SJCRH30 (cell line): ENCODE results near the gene ARL15. TPM values are rescaled to one million over a fixed set of nuclear protein-coding genes. Genes with fewer than 3 reads are reported as not detected.
A peak's percentile ranks its signal among the peaks of the same experiment; 100 is the strongest.
"Not testable (repeated sequence)": the region's sequence is repeated elsewhere in the genome, so short reads cannot be mapped to it uniquely, and the experiment has no call there.

Source experiments
- DNase-seq, 2 experiments: peaks; one replicate each; pipeline ENCODE4 v3.0.0-alpha.2; 2015 to 2020
- H3K27ac ChIP-seq: fragments of 250-450 bp; sonication (Bioruptor Pico); 2 replicates; pipeline ENCODE4 v1.5.1; 2020; ENCODE audit warnings: mild to moderate bottlenecking, moderate library complexity
- H3K27me3 ChIP-seq: fragments of 250-450 bp; sonication (Bioruptor Pico); 2 replicates; pipeline ENCODE4 v1.5.1; 2020; ENCODE audit warnings: mild to moderate bottlenecking, moderate library complexity
- H3K36me3 ChIP-seq: fragments of 250-450 bp; sonication (Bioruptor Pico); 2 replicates; pipeline ENCODE4 v1.5.1; 2020; ENCODE audit warnings: mild to moderate bottlenecking, moderate library complexity
- H3K4me1 ChIP-seq: fragments of 250-450 bp; sonication (Bioruptor Pico); 2 replicates; pipeline ENCODE4 v1.5.1; 2020; ENCODE audit warnings: mild to moderate bottlenecking, moderate library complexity
- H3K4me3 ChIP-seq: fragments of 250-450 bp; sonication (Bioruptor Pico); 2 replicates; pipeline ENCODE4 v1.5.1; 2020; ENCODE audit warnings: mild to moderate bottlenecking, moderate library complexity
- H3K9me3 ChIP-seq: fragments of 250-450 bp; sonication (Bioruptor Pico); replicated peaks from 2 replicates; pipeline ENCODE4 v1.5.1; 2020; ENCODE audit warnings: mild to moderate bottlenecking, moderate library complexity
- total RNA-seq: library from RNA; depleted of rRNA; stranded (reverse); fragments of >200 nt; shearing (Covaris generic); gene quantifications from 2 replicates; pipeline ENCODE4 v1.2.3, GENCODE V29; 2014; rRNA removed

The ARL15 gene
- total RNA-seq: 21.5 and 24.4 TPM in 2 replicates

- no peaks in the 10 kb centered on the region for H3K9me3 ChIP-seq
- no peaks in the 10 kb centered on the region for H3K4me1 ChIP-seq
- no peaks in the 10 kb centered on the region for H3K36me3 ChIP-seq
- peak; percentile 97 to 98 for DNase-seq
- peak within 1 kb of the TSS; percentile 75 for H3K4me3 ChIP-seq
- peak within 1 kb of the TSS; percentile 67 for H3K27ac ChIP-seq
- H3K27me3 ChIP-seq: no peaks in the 10 kb centered on the region
Observed at GRCh38 chr5:54310433-54311175, at the start of gene ARL15. TSS of gene ARL15 (minus strand) at chr5:54310573.

GRCh38 chr5:54360089-54360488, 49.7 kb upstream of the ARL15 start:
- H3K27ac ChIP-seq: no peak overlapping the region
- H3K9me3 ChIP-seq: no peaks in the 10 kb centered on the region
- no peaks in the 10 kb centered on the region for H3K4me1 ChIP-seq
- H3K36me3 ChIP-seq: no peaks in the 10 kb centered on the region
- no peak overlapping the region for H3K4me3 ChIP-seq
- no peaks in the 10 kb centered on the region for H3K27me3 ChIP-seq
- peak in 1 of 2 experiments; percentile 2 for DNase-seq

GRCh38 chr5:54357408-54358058, 47.2 kb upstream of the ARL15 start:
- H3K36me3 ChIP-seq: no peaks in the 10 kb centered on the region
- H3K4me1 ChIP-seq: no peaks in the 10 kb centered on the region
- H3K4me3 ChIP-seq: no peak overlapping the region
- H3K27ac ChIP-seq: no peak overlapping the region
- no peaks in the 10 kb centered on the region for H3K27me3 ChIP-seq
- peaks cover 10% of the 10 kb centered on the region for H3K9me3 ChIP-seq
- no peak for DNase-seq

- not testable (repeated sequence) for H3K4me3 ChIP-seq, H3K27ac ChIP-seq, DNase-seq, H3K4me1 ChIP-seq, H3K27me3 ChIP-seq, H3K36me3 ChIP-seq
- H3K9me3 ChIP-seq: peaks cover 10% of the 10 kb centered on the region
Observed at GRCh38 chr5:54353933-54354564, 43.7 kb upstream of the ARL15 start.

- not testable (repeated sequence) for DNase-seq, H3K27me3 ChIP-seq, H3K27ac ChIP-seq, H3K36me3 ChIP-seq, H3K4me1 ChIP-seq, H3K4me3 ChIP-seq
- H3K9me3 ChIP-seq: peaks cover 10% of the 10 kb centered on the region
Observed at GRCh38 chr5:54352580-54352979, 42.2 kb upstream of the ARL15 start.

GRCh38 chr5:54347221-54347865, 37.0 kb upstream of the ARL15 start:
- Histone ChIP-seq H3K27me3 (no peaks in the 10 kb centered on the region), H3K4me3 (no peak overlapping the region), H3K4me1 (no peaks in the 10 kb centered on the region), H3K27ac (no peak overlapping the region), H3K9me3 (peaks cover 6% of the 10 kb centered on the region; the same call in 1 of the 2 replicates), H3K36me3 (no peaks in the 10 kb centered on the region)
- DNase-seq: no peak

- no peak overlapping the region for H3K4me3 ChIP-seq
- no peaks in the 10 kb centered on the region for H3K36me3 ChIP-seq
- DNase-seq: peak in 1 of 2 experiments; percentile 7
- H3K27me3 ChIP-seq: no peaks in the 10 kb centered on the region
- H3K27ac ChIP-seq: no peak overlapping the region
- H3K9me3 ChIP-seq: peaks cover 6% of the 10 kb centered on the region; the same call in 1 of the 2 replicates
- no peaks in the 10 kb centered on the region for H3K4me1 ChIP-seq
Observed at GRCh38 chr5:54344653-54345052, 34.3 kb upstream of the ARL15 start.

GRCh38 chr5:54341971-54342370, 31.6 kb upstream of the ARL15 start:
- Histone ChIP-seq H3K9me3 (peaks cover 4% of the 10 kb centered on the region; the same call in 1 of the 2 replicates), H3K36me3 (no peaks in the 10 kb centered on the region), H3K4me3 (no peak overlapping the region), H3K4me1 (no peaks in the 10 kb centered on the region), H3K27me3 (no peaks in the 10 kb centered on the region), H3K27ac (no peak overlapping the region)
- DNase-seq: no peak

GRCh38 chr5:54337523-54337922, 27.1 kb upstream of the ARL15 start:
- Histone ChIP-seq H3K36me3 (no peaks in the 10 kb centered on the region), H3K27me3 (no peaks in the 10 kb centered on the region), H3K27ac (no peak overlapping the region), H3K4me1 (no peaks in the 10 kb centered on the region), H3K4me3 (no peak overlapping the region), H3K9me3 (no peaks in the 10 kb centered on the region; the same call in 1 of the 2 replicates)
- DNase-seq: no peak

- peaks cover 6% of the 10 kb centered on the region for H3K9me3 ChIP-seq
- H3K4me1 ChIP-seq: peaks cover 15% of the 10 kb centered on the region; the same call in 1 of the 2 replicates
- H3K27ac ChIP-seq: no peak overlapping the region
- no peak for DNase-seq
- H3K27me3 ChIP-seq: no peaks in the 10 kb centered on the region
- no peaks in the 10 kb centered on the region for H3K36me3 ChIP-seq
- no peak overlapping the region for H3K4me3 ChIP-seq
Observed at GRCh38 chr5:54332720-54333119, 22.3 kb upstream of the ARL15 start.

- Histone ChIP-seq H3K4me3 (no peak overlapping the region), H3K27me3 (no peaks in the 10 kb centered on the region), H3K4me1 (peaks cover 25% of the 10 kb centered on the region; the same call in 1 of the 2 replicates), H3K9me3 (peaks cover 6% of the 10 kb centered on the region), H3K27ac (peak overlapping the region; percentile 33; the same call in 1 of the 2 replicates), H3K36me3 (no peaks in the 10 kb centered on the region)
- peak in 1 of 2 experiments; percentile 16 for DNase-seq
Observed at GRCh38 chr5:54329731-54330709, 19.6 kb upstream of the ARL15 start.

GRCh38 chr5:54326662-54327270, 16.4 kb upstream of the ARL15 start:
- no peak overlapping the region for H3K4me3 ChIP-seq
- peaks cover 6% of the 10 kb centered on the region for H3K9me3 ChIP-seq
- peaks cover 25% of the 10 kb centered on the region; the same call in 1 of the 2 replicates for H3K4me1 ChIP-seq
- no peak overlapping the region for H3K27ac ChIP-seq
- no peaks in the 10 kb centered on the region for H3K27me3 ChIP-seq
- no peak for DNase-seq
- no peaks in the 10 kb centered on the region for H3K36me3 ChIP-seq

- H3K36me3 ChIP-seq: no peaks in the 10 kb centered on the region
- no peak overlapping the region for H3K27ac ChIP-seq
- no peaks in the 10 kb centered on the region for H3K27me3 ChIP-seq
- H3K4me1 ChIP-seq: peaks cover 25% of the 10 kb centered on the region; the same call in 1 of the 2 replicates
- H3K4me3 ChIP-seq: no peak overlapping the region
- peaks cover 6% of the 10 kb centered on the region for H3K9me3 ChIP-seq
- peak in 1 of 2 experiments; percentile 10 for DNase-seq
Observed at GRCh38 chr5:54325610-54326311, 15.4 kb upstream of the ARL15 start.
